ENCODE data around the gene ORC5.
A peak's percentile ranks its signal among the peaks of the same experiment; 100 is the strongest.
"Not testable (repeated sequence)": the region's sequence is repeated elsewhere in the genome, so short reads cannot be mapped to it uniquely, and the experiment has no call there.

ORC5 gene

GRCh38 chr7:104185346-104185745 lies 22.5 kb downstream of the ORC5 start:
- no peak for DNase-seq (ENCODE audit: low spot score)

DNA sequence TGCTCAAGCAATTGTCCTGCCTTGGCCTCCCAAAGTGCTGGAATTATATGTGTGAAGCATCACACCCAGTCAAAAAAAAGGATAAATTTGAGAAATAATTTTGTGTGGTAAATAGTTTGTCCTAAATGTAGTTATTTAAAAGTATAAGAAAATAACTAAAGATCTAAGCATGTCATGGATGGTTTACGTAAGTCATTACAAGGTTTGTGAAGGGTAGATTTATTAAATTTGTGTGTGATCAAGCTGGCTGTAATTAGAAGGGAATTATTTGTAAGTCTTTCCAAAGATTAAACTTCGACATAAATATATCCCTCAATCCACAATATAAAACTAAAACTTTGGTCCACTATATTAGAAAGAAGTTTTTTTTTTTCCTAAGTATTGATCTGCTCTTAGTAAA lies 28.6 kb downstream of the ORC5 start:
- no peak for DNase-seq (ENCODE audit: low spot score)

GRCh38 chr7:104177565-104178083 lies 30.2 kb downstream of the ORC5 start:
- DNase-seq (ENCODE audit: low spot score), result not testable (repeated sequence)

- no peak for DNase-seq (ENCODE audit: low spot score)
These were observed 31.5 kb downstream of the ORC5 start for GRCh38 chr7:104176332-104176731.

- DNase-seq (ENCODE audit: low spot score), result no peak
These were observed 32.3 kb downstream of the ORC5 start for GRCh38 chr7:104175361-104175984.

DNA sequence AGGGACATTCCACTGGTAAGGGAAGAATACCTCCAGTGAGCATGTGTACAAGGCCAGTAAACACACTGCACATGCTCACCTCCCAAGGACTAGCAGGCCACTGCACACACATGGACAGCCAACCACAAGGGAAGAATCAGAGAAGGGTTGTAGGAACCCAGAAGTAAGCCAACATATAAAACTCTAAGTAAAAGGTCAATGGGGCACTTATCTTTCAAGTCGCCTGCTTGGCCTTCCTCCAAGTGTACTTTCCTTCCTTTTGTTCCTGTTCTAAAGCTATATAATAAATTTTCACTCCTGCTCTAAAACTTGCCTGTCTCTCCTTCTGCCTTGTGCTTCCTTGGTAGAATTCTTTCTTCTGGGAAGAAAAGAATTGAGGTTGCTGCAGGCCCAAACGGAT lies 33.0 kb downstream of the ORC5 start:
- DNase-seq (ENCODE audit: low spot score), result no peak

DNA sequence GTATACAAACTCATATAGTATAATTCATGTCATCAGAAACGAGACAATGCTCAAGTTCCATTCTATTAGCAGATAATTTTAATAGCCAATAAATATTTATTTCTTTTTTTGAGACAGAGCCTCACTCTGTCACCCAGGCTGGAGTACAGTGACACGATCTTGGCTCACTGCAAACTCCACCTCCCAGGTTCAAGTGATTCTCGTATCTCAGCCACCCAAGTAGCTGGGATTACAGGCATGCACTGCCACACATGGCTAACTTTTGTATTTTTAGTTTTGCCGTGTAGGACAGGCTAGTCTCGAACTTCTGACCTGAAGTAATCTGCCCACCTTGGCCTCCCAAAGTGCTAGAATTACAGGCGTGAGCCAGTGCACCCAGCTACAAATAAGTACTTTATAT lies 45.7 kb downstream of the ORC5 start:
- no peak for DNase-seq (ENCODE audit: low spot score)

DNA sequence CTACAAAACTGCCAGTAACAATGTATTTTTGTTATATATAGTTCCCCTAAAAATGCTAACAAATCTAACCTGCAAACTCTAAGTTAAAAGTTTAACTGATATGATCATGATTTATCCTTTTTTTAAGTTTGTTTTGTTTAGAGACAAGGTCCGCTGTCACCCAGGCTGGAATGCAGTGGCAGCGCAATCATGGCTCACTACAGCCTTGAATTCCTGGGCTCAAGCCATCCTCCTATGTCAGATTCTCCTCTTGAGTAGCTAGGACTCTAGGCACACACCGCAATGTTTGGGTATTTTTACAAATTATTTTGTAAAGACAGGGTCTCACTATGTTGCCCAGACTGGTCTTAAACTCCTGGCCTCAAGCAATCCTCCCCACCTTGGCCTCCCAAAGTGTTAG lies 46.6 kb downstream of the ORC5 start:
- DNase-seq (ENCODE audit: low spot score), result no peak

- no peak for DNase-seq (ENCODE audit: low spot score)
These were observed 47.4 kb downstream of the ORC5 start for GRCh38 chr7:104160375-104160774.

DNA sequence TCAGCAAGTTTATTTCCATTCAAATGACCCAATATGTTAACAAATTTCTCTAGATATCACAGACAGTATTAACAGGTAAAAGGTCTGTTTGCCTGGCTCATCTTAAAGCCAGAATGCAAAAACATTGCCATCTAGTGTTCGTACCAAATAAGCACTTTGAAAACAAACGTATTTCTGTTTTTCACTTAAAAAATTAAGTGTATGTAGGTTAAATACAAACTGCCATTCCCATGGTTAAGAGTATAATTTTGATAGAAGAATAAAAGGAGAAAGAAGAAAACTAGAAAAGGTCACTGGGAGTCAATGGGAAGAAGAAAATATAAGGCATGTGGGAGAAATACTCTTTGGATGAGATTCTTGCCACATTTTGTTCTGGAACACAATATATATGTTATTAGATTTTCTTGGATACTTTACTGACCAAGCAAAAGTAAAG lies 51.0 kb downstream of the ORC5 start:
- DNase-seq (ENCODE audit: low spot score), result peak; percentile 8

- no peak for DNase-seq (ENCODE audit: low spot score)
These were observed 54.5 kb downstream of the ORC5 start for GRCh38 chr7:104153287-104153686.

- DNase-seq (ENCODE audit: low spot score), result no peak
These were observed 55.3 kb downstream of the ORC5 start for GRCh38 chr7:104152468-104152867.

- no peak for DNase-seq (ENCODE audit: low spot score)
These were observed 57.3 kb downstream of the ORC5 start for GRCh38 chr7:104150470-104150869.

DNA sequence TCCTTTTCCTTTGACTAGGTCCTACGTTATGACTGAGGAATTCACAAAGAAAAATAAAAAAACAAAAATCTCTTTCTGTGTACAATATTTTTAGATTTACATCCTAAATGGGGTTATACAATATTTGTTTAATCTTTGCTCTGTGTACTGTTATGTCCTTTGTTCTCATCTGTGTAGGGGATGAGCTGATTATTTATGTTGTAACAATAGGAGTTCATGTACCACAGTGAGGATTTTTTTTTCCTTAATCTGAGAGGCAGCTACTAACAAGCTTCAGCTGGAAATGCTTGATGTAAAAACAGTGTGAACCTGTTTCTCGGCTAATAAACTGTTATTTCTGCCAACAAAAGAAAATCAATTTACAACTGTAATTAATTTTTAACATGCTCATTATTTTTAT lies 58.0 kb downstream of the ORC5 start:
- DNase-seq (ENCODE audit: low spot score), result no peak

GRCh38 chr7:104142147-104142546 lies 65.7 kb downstream of the ORC5 start:
- DNase-seq (ENCODE audit: low spot score), result no peak

GRCh38 chr7:104137971-104138370 lies 69.8 kb downstream of the ORC5 start:
- no peak for DNase-seq (ENCODE audit: low spot score)

- DNase-seq (ENCODE audit: low spot score), result no peak
These were observed 70.3 kb downstream of the ORC5 start for GRCh38 chr7:104137511-104137910.

GRCh38 chr7:104136981-104137380 lies 70.8 kb downstream of the ORC5 start:
- no peak for DNase-seq (ENCODE audit: low spot score)

DNA sequence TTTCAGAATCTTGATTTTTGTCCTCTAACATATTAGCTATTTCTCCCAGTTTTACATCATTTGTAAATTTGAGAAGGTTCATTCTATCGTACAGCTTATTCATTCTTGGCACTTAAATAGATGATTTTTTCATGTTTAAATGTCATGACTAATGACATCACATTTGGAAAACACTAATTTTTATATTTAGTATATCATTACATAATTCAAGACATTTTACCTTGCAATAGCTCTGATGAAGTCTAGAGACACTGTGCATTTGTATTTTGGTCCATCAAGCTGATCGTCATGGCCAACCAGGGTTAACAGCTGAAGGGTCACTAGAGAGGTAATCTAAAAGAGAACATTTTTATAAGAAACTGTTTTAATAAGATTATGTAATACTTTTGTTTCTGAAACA lies 71.3 kb downstream of the ORC5 start:
- DNase-seq (ENCODE audit: low spot score), result no peak

GRCh38 chr7:104135760-104136558 lies 71.9 kb downstream of the ORC5 start:
- no peak for DNase-seq (ENCODE audit: low spot score)

DNA sequence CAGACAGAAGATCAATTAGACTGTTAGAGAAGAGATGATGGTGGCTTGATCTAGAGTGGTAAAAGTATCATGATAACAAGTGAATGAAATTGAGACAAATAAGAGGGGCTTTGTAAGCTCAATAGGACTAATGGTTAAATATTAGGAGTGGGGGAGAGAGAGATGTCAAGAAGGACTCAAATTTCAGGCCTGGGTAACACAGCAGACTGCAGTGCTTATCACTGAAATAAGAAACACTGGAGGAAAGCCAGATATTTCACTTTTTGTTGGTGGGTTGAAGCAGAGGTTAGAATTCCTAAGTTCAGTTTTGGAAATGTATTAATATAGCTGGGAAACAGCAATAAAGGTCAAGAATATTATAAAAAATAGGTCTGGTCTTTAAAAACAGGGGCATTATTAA lies 74.6 kb downstream of the ORC5 start:
- DNase-seq (ENCODE audit: low spot score), result no peak

- no peak for DNase-seq (ENCODE audit: low spot score)
These were observed 77.1 kb downstream of the ORC5 start for GRCh38 chr7:104130726-104131125.

DNA sequence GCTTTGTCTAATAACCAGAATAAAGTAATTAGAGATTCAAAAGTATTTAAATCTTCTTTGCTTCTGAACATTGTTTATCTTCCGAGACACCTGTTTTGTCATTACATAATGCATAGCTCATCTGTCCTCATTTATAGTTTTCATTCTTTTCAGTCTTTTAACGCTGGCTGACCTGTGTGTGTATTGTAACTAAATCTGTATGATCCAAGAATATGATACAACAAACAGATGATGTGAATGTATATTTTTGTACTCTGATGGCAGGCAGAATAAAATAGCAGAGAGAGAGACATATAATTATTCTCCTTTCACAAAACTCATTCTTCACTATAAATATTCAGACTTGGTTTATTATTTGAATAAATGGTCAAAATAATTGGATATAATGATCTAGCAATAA lies 80.6 kb downstream of the ORC5 start:
- no peak for DNase-seq (ENCODE audit: low spot score)

DNA sequence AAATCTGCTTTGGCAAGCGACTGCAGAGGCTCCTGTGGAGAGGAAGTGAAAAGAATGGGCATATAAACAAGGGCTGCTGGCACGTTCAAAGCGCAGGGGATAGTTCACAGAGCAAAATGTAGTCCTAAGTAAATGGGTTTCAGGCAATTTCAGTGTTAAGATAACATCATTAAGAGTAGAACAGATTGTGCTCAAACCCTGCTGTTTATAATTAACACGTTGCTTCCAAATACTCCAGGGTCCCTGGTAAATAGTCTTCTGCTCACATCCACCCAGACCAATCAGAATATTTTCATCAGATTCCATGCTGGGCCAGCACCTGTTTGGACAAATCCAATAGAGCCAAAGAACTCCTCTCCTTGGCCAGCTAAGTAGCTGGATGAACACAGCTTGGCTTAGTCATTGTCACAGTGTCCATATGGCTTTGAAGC lies 81.4 kb downstream of the ORC5 start:
- DNase-seq (ENCODE audit: low spot score), result no peak
